ENCODE data around the gene RRAS2. TPM values are rescaled to one million over a fixed set of nuclear protein-coding genes. Genes with fewer than 3 reads are reported as not detected.

RRAS2 gene
- total RNA-seq, 4 donors from 2014 or later = 44.0 to 110 (median 69.5) TPM

- no peaks in the 10 kb centered on the region for H3K4me1 ChIP-seq
- no peaks in the 10 kb centered on the region for H3K9me3 ChIP-seq
- no peak overlapping the region for H3K27ac ChIP-seq
- H3K4me3 ChIP-seq = no peak overlapping the region
- no peak for ATAC-seq
- TF ChIP-seq POLR2AphosphoS5 (IDR thresholded peaks at IDR 0.05) = no peak
- TF ChIP-seq POLR2A (IDR thresholded peaks at IDR 0.05) = no peak
- no peak for TF ChIP-seq EP300 (IDR thresholded peaks at IDR 0.05)
- no peaks in the 10 kb centered on the region for H3K27me3 ChIP-seq
- H3K36me3 ChIP-seq = no peaks in the 10 kb centered on the region
- 83 to 91% methylated on average over 1 to 6 of the region's 6 CpGs for WGBS, 2 donors (ENCODE audit: low coverage in 1 of 2)
Measured at GRCh38 chr11:14393889-14394288, 34.9 kb upstream of the RRAS2 start.

GRCh38 chr11:14393129-14393528 is 34.1 kb upstream of the RRAS2 start:
- no peak for TF ChIP-seq EP300 (IDR thresholded peaks at IDR 0.05)
- no peak for TF ChIP-seq CTCF (IDR thresholded peaks at IDR 0.05)
- TF ChIP-seq POLR2AphosphoS5 (IDR thresholded peaks at IDR 0.05) = no peak
- TF ChIP-seq POLR2A (IDR thresholded peaks at IDR 0.05) = no peak
- Histone ChIP-seq H3K36me3 (no peaks in the 10 kb centered on the region), H3K4me3 (no peak overlapping the region), H3K9me3 (no peaks in the 10 kb centered on the region), H3K27ac (no peak overlapping the region), H3K4me1 (no peaks in the 10 kb centered on the region), H3K27me3 (no peaks in the 10 kb centered on the region)
- no peak for ATAC-seq
- 98% methylated on average over 5 of the region's 5 CpGs for WGBS, 2 donors (ENCODE audit: low coverage in 1 of 2)

- Histone ChIP-seq H3K9me3 (no peaks in the 10 kb centered on the region), H3K27ac (no peak overlapping the region), H3K4me1 (no peaks in the 10 kb centered on the region), H3K27me3 (no peaks in the 10 kb centered on the region), H3K36me3 (no peaks in the 10 kb centered on the region), H3K4me3 (no peak overlapping the region)
- TF ChIP-seq CTCF (IDR thresholded peaks at IDR 0.05) (no peak), POLR2AphosphoS5 (IDR thresholded peaks at IDR 0.05) (no peak), EP300 (IDR thresholded peaks at IDR 0.05) (no peak), POLR2A (IDR thresholded peaks at IDR 0.05) (no peak)
- 88 to 100% methylated on average over 1 of the region's 1 CpG for WGBS, 2 donors (ENCODE audit: low coverage in 1 of 2)
- ATAC-seq = no peak
Measured at GRCh38 chr11:14390669-14391068, 31.7 kb upstream of the RRAS2 start.

- H3K4me3 ChIP-seq = no peak overlapping the region
- no peak for ATAC-seq
- WGBS, 2 donors (ENCODE audit: low coverage in 1 of 2) = 72 to 78% methylated on average over 2 to 4 of the region's 4 CpGs
- H3K27me3 ChIP-seq = no peaks in the 10 kb centered on the region
- no peaks in the 10 kb centered on the region for H3K9me3 ChIP-seq
- no peak for TF ChIP-seq POLR2AphosphoS5 (IDR thresholded peaks at IDR 0.05)
- no peak for TF ChIP-seq CTCF (IDR thresholded peaks at IDR 0.05)
- no peak for TF ChIP-seq POLR2A (IDR thresholded peaks at IDR 0.05)
- no peak for TF ChIP-seq EP300 (IDR thresholded peaks at IDR 0.05)
- no peaks in the 10 kb centered on the region for H3K36me3 ChIP-seq
- peaks cover 0 to 15% (median 2%) of the 10 kb centered on the region in 3 donors for H3K4me1 ChIP-seq
- H3K27ac ChIP-seq = no peak overlapping the region
Measured at GRCh38 chr11:14388352-14388751, 29.4 kb upstream of the RRAS2 start.

GRCh38 chr11:14386895-14387480 is 28.0 kb upstream of the RRAS2 start:
- Histone ChIP-seq H3K4me3 (no peak overlapping the region), H3K4me1 (peaks cover 0 to 16% (median 2%) of the 10 kb centered on the region in 3 donors), H3K36me3 (no peaks in the 10 kb centered on the region), H3K27ac (no peak overlapping the region), H3K9me3 (no peaks in the 10 kb centered on the region), H3K27me3 (no peaks in the 10 kb centered on the region)
- WGBS, 2 donors (ENCODE audit: low coverage in 1 of 2) = 14 to 29% methylated on average over 2 to 4 of the region's 4 CpGs
- TF ChIP-seq EP300 (IDR thresholded peaks at IDR 0.05) (no peak), CTCF (IDR thresholded peaks at IDR 0.05) (no peak), POLR2AphosphoS5 (IDR thresholded peaks at IDR 0.05) (no peak), POLR2A (IDR thresholded peaks at IDR 0.05) (no peak)
- ATAC-seq = no peak

All from gastroesophageal sphincter (tissue), 4 donors.